HG03139 (cell line): ENCODE measurements around the gene KLRC3.
"Not testable (repeated sequence)": the region's sequence is repeated elsewhere in the genome, so short reads cannot be mapped to it uniquely, and the experiment has no call there.

Experiments used
- ATAC-seq: cut with Tn5 transposase; IDR thresholded peaks from one replicate; pipeline ENCODE4 v1.9.1; 2021; ENCODE audit not compliant: unreplicated experiment

Gene KLRC3

DNA sequence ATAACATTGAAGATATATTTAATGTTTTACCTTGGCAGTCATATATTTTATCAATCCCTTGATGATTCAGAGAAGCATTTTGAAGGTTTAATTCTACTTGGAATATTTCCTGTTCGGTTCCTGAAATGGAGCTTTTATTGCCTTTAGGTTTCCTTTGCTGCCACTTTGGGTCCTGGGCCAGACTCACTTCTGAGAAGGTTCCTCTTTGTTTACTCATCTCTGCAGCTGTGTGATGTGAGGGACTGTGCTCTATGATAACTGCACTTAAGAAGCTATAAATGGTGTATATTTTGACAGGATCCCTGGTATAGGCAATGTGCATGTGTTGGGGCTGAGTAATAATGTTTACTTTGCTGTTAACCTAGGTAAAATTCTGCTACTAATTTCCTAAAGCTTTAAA, at the start of gene KLRC3:
Gene KLRC3, minus strand, starts transcription at position 262 of the 400 bp plus-strand sequence. Its CDS starts 45 bp downstream, at position 217.
- not testable (repeated sequence) for ATAC-seq

DNA sequence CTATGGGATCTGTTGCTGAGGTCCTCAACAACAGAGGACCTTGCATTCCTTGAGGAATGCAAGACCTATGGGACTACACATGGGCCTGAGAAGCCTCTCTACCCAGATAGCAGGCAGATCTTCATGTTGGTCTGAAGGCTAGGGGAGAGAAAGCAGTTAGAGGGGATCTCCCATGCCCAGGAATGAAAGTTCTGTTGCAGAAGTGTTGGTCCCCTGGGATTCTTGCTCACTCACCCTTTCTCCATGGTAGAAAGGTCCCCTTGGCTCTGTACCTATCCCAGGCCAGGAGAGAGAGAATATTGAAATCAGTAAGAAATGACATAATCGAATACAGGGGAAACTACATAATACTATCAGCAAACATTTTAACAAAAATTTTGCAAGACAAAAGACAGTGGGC, 49.3 kb upstream of the KLRC3 start:
- ATAC-seq = no peak

DNA sequence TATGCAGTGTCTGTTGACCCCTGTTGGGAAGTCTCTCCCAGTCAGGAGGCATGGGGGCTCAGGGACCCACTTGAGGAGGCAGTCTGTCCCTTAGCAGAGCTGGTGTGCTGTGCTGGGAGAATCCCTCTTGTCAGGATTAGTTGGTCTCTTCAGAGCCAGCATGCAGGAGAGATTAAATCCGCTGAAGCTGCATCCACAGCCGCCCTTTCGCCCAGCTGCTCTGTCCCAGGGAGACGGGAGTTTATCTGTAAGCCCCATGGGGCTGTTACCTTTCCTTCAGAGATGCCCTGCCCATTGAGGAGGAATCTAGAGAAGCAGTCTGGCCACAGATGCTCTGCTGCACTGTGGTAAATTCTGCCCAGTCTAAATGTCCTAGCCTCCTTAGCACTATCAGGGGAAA, 45.9 kb upstream of the KLRC3 start:
- no peak for ATAC-seq

DNA sequence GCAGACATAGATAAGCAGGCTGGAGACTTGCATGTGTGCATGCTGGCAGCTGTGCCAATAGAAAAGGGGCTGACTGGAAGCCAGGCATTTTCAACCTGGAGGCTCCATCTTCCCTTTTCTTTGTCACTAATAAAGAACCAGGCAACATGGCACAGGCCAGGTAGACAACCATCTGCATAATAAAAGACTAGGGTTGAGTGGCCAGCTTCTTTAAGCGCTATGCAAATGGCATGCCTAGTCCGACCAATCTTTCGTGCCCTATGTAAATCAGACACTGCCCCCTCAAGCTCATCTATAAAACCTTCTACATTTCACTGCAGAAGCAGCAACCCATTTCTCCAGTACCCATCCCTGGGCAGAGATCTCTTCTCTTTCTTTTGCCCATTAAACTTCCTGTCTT, 37.4 kb upstream of the KLRC3 start:
- ATAC-seq = no peak

DNA sequence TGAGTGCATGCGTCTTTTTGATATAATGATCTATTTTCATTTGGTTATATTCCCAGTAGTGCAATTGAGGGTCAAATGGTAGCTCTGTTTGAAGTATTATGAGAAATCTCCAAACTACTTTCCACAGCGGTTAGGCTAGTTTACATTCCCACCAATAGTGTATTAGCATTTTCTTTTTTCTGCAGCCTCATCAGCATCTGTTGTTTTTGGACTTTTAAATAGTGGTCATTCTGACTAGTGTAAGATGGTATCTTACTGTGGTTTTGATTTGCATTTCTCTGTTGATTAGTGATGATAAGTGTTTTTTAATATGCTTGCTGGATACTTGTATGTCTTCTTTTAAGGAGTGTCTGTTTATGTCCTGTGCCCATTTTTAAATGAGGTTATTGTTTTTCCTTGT, 36.5 kb upstream of the KLRC3 start:
- no peak for ATAC-seq

DNA sequence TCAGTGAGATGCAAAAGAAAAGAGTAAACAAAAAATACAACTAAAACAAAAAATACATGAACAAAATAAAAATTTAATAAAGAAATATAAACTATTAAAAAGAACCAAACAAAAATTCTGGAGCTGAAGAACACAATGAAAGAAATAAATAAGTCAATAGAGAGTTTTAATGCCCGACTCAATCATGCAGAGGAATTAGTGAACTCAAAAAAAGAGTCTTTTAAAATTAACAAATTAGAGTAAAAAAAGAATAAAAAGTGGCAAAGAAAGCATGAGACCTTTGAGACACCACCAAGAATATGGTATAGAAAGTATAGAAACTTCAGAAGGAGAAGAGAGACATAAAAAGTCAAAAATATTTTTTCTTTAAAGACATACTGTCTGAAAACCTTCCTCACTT, 35.4 kb upstream of the KLRC3 start:
- ATAC-seq = no peak

DNA sequence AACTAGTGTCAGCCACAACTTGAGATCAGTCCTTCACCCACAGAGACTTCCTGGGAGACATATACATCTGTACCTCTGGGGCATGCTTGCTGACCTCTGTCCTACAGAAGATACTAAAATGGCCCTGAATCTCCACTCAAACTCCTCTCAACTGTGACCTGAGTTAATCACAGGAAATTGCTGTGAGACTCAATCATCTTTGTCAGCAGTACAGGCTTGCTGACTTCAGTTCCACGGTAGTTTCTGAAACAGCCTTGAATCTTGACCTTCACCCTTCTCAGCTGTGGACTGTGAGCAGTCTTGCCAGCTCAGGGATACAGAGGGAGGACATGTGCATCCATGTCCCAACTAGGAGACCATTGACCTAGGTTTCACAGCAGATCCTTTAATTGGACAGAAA, 34.1 kb upstream of the KLRC3 start:
- no peak for ATAC-seq

DNA sequence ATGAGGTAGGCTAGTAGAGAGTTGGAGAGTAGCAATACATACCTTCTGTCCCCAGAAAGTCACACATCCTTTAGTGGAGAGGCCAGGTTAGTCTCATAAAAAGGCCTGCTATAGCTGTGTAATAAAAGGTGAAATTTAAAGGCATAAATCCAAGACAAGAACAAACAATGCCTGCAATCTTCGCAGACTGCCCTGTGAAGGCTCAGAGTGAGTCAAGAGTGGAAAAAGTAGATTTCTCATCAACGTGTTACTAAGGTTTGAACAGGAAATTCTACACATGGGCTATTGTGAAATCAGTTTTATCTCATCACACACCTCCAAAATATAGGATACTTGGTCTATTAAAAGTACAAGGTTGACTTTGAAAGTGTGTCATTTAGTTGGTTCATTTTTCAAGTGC, 32.8 kb upstream of the KLRC3 start, which contains the start of gene KLRC1:
Gene KLRC1, minus strand, starts transcription at position 222 of the 400 bp plus-strand sequence. CDS start 2,221 bp downstream, outside the sequence.
- ATAC-seq = no peak

DNA sequence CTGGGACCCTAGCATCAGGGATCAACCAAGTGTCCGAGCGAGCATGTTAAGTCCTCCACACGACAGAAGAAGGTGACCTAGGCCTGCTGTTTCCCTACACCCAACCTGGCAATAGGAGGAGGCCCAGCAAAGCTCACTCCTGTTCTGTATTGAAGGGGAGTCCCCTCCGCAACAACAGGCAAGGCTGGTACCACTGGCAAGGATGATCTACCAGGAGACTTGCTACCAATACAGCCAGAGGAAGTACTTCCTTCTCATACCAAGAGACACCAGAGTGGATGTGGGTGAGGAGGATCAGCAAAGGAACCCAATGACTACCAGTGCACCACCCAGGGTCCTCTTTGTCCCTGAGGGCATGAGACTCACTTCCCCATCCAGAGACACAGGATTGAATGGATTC, 27.8 kb upstream of the KLRC3 start:
- no peak for ATAC-seq

DNA sequence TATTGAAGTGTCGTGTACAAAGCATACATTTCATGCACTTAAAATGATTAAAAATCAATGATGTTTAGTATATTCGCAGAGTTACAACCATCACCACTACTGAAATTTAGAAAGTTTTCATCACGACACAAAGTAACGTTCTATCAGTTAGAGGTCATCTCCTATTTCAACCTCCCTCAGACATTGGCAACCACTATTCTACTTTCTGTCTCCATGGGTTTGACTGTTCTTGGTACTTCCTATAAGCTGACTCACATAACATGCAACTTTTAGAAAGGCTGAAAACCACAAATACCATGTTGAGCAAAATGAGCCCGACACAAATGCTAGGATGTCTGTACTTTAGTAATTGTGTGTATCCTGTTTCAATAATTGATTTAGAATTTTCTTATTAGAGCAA, 25.7 kb upstream of the KLRC3 start:
- not testable (repeated sequence) for ATAC-seq

DNA sequence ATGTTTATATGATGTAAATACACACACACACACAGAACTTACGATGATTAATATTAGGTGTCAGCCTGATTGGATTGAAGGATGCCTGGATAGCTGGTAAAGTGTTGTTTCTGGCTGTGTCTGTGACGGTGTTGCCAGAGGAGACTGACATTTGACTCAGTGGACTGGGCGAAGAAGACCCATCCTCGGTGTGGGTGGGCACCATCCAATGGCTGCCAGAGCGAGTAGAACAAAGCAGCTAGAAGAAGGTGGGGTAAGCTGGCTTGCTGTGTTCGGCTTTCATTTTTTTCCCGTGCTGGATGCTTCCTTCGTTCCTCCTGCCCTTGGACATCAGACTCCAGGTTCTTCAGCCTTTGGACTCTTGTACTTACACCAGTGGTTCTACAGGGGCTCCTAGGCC, 20.7 kb upstream of the KLRC3 start:
- not testable (repeated sequence) for ATAC-seq

DNA sequence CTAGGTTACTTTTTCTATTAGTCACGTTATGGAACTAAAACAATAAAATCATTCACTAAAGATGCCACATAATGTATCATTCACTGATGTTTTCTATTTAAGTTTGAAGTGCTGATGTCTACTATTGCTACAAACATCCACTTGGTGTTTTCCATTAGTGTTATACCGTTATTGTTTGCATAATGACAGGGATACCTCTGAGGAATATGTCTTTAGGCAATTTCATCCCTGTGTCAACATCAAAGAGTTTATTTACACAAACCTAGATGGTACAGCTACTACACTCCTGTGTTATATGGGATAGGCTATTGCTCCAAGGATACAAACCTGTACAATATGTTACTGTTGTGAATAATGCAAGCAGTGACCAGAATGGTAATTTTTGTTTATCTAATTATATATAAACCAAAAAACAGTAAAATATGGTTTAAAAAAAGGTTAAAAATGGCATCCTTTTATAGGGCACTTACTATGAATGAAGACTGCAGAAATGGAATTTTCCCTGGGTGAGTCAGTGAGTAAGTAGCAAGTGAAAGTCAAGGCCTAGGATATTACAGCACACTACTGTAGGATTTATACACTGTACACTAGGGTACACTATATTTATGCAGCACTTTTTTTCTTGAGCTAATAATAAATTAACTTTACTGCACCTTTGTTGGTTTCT, 19.3 kb upstream of the KLRC3 start:
- ATAC-seq = not testable (repeated sequence)

DNA sequence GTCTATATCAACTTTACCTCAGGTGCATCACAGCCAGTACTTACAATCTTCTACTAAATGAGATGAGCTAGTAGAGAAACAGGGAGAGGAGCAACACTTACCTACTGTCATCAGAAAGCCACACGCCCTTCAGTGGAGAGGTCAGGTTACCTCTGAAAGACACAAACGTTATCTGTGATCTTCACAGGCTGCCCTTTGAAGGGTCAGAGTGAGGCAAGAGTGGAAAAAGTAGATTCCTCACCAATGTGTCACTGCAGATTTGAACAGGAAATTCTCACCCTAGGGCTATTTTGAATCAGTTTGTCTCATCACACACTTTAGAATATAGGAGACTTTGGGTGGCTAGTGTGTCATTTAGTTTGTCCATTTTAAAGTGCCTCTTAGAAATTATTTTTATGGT, 17.2 kb upstream of the KLRC3 start:
- not testable (repeated sequence) for ATAC-seq

DNA sequence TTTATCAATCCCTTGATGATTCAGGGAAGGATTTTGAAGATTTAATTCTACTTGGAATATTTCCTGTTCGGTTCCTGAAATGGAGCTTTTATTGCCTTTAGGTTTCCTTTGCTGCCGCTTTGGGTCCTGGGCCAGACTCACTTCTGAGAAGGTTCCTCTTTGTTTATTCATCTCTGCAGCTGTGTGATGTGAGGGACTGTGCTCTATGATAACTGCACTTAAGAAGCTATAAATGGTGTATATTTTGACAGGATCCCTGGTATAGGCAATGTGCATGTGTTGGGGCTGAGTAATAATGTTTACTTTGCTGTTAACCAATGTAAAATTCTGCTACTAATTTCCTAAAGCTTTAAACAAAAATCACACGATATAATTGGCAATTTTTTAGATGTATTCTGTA, 15.4 kb upstream of the KLRC3 start, which contains the start of gene KLRC2:
Gene KLRC2, minus strand, starts transcription at position 195 of the 400 bp plus-strand sequence. Its CDS starts 24 bp downstream, at position 171.
- not testable (repeated sequence) for ATAC-seq

DNA sequence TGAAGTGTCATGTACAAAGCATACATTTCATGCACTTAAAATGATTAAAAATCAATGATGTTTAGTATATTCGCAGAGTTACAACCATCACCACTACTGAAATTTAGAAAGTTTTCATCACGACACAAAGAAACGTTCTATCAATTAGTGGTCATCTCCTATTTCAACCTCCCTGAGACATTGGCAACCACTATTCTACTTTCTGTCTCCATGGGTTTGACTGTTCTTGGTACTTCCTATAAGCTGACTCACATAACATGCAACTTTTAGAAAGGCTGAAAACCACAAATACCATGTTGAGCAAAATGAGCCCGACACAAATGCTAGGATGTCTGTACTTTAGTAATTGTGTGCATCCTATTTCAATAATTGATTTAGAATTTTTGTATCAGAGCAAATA, 10.2 kb upstream of the KLRC3 start:
- not testable (repeated sequence) for ATAC-seq

DNA sequence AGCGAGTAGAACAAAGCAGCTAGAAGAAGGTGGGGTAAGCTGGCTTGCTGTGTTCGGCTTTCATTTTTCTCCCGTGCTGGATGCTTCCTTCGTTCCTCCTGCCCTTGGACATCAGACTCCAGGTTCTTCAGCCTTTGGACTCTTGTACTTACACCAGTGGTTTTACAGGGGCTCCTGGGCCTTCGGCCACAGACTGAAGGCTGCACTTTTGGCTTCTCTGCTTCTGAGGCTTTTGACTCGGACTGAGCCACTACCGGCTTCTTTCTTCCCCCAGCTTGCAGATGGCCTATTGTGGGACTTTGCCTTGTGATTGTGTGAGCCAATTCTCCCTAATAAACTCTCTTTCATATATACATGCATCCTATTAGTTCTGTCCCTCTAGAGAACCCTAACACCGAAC, 5.5 kb upstream of the KLRC3 start:
- not testable (repeated sequence) for ATAC-seq

DNA sequence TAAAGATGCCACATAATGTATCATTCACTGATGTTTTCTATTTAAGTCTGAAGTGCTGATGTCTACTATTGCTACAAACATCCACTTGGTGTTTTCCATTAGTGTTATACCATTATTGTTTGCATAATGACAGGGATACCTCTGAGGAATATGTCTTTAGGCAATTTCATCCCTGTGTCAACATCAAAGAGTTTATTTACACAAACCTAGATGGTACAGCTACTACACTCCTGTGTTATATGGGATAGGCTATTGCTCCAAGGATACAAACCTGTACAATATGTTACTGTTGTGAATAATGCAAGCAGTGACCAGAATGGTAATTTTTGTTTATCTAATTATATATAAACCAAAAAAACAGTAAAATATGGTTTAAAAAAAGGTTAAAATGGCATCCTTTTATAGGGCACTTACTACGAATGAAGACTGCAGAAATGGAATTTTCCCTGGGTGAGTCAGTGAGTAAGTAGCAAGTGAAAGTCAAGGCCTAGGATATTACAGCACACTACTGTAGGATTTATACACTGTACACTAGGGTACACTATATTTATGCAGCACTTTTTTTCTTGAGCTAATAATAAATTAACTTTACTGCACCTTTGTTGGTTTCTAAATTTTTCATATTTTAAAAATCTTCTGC, 4.0 kb upstream of the KLRC3 start:
- not testable (repeated sequence) for ATAC-seq

DNA sequence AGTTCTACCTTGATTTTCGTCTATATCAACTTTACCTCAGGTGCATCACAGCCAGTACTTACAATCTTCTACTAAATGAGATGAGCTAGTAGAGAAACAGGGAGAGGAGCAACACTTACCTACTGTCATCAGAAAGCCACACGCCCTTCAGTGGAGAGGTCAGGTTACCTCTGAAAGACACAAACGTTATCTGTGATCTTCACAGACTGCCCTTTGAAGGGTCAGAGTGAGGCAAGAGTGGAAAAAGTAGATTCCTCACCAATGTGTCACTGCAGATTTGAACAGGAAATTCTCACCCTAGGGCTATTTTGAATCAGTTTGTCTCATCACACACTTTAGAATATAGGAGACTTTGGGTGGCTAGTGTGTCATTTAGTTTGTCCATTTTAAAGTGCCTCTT, 1.8 kb upstream of the KLRC3 start:
- ATAC-seq = not testable (repeated sequence)

DNA sequence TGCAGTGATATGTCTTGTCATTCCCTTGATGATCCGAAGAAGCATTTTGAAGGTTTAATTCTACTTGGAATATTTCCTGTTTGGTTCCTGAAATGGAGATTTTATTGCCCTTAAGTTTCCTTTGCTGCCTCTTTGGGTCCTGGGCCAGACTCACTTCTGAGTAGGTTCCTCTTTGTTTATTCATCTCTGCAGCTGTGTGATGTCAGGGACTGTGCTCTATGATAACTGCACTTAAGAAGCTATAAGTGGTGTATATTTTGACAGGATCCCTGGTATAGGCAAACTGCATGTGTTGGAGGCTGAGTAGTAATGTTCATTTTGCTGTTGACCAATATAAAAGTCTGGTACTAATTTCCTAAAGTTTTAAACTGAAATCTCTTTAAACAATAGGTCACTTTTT, 11.0 kb downstream of the KLRC3 start, which contains the start of gene KLRC4:
Gene KLRC4, minus strand, starts transcription at position 366 of the 400 bp plus-strand sequence. Its CDS starts 182 bp downstream, at position 184.
- ATAC-seq = no peak

DNA sequence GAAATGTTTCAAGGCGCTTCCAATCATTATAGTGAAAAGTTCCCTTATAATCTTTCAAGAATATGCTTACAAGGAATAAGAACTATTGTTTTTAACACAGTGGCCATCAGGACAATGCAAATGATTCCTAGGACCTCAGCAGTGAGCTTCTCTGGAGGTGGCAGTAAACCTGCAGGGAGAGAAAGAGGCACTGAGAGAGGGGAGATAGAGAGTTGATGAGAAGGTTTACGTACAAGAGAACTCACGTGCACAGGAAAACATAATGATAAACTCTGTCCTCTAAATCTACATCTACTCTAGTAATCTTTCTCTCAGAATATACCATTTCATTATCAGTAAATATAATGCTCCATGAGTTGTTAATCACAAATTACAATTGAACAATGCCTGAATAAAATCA, 11.6 kb downstream of the KLRC3 start:
- no peak for ATAC-seq

DNA sequence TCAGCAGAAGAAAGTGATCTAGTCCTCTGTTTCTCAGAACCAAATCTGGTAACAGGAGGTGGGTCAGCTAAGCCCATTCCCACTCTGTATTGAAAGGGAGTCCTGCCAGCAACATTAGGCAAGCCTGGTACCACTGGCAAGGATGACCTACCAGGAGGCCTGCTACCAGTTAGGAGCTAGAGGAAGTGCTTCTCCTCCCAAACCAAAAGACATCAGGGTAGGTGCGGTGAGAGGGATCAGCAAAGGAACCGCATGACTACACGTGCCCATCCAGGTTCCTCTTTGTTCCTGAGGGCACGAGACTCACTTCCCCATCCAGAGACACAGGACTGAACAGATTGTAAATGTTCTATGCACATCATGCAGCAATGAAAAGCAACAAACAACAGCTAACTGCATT, 13.7 kb downstream of the KLRC3 start:
- no peak for ATAC-seq

DNA sequence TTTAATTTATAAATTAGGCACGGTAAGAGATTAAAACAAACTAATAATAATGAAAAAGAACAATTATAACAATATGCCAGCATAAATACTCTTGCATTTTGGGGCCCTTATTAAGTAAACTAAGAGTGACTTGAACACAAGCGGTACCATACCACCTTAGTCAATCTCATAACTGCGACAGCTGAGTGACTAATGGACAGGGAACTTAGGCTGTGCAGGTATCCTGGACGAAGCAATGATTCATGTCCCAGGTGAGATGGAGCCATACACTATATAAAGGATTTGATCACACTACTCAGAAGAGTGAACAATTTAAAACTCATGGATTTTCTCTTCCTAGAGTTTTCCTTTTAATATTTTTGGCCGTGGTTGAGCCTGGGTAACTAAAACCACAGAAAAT, 15.1 kb downstream of the KLRC3 start:
- ATAC-seq = no peak
